MG63 (cell line): ENCODE results near the gene EFS. TPM values are rescaled to one million over a fixed set of nuclear protein-coding genes. Genes with fewer than 3 reads are reported as not detected.
A peak's percentile ranks its signal among the peaks of the same experiment; 100 is the strongest.

Experiments
- DNase-seq: peaks from one replicate; pipeline ENCODE4 v3.0.0-alpha.2; 2020
- H3K27me3 ChIP-seq: fragments of 250-450 bp; sonication (Bioruptor Pico); 2 replicates; pipeline ENCODE4 v1.5.1; 2020; ENCODE audit warnings: mild to moderate bottlenecking, moderate library complexity
- H3K36me3 ChIP-seq: fragments of 250-450 bp; sonication (Bioruptor Pico); 2 replicates; pipeline ENCODE4 v1.5.1; 2020; ENCODE audit warnings: mild to moderate bottlenecking, moderate library complexity
- H3K4me3 ChIP-seq: fragments of 250-450 bp; sonication (Bioruptor Pico); 2 replicates; pipeline ENCODE4 v1.5.1; 2020; ENCODE audit warnings: mild to moderate bottlenecking, moderate library complexity
- H3K9me3 ChIP-seq: fragments of 250-450 bp; sonication (Bioruptor Pico); 2 replicates; pipeline ENCODE4 v1.5.1; 2020; ENCODE audit warnings: mild to moderate bottlenecking, moderate library complexity
- total RNA-seq: library from RNA; depleted of rRNA; stranded (reverse); fragments of >200 nt; shearing (Covaris generic); gene quantifications from 2 replicates; pipeline ENCODE4 v1.2.3, GENCODE V29; 2014; ENCODE audit warnings: low replicate concordance

EFS gene
- total RNA-seq, 1 experiment from 2014 or later: 9.0 TPM

- no peak within 1 kb of the TSS for H3K4me3 ChIP-seq
- DNase-seq: no peak
- no peaks in the 10 kb centered on the region for H3K9me3 ChIP-seq
- no peaks in the 10 kb centered on the region for H3K36me3 ChIP-seq
- H3K27me3 ChIP-seq: no peaks in the 10 kb centered on the region
Measured at GRCh38 chr14:23372509-23372908, 7.5 kb upstream of the EFS start, which contains the start of gene IL25. Gene IL25, plus strand, starts transcription at chr14:23372809.

DNA sequence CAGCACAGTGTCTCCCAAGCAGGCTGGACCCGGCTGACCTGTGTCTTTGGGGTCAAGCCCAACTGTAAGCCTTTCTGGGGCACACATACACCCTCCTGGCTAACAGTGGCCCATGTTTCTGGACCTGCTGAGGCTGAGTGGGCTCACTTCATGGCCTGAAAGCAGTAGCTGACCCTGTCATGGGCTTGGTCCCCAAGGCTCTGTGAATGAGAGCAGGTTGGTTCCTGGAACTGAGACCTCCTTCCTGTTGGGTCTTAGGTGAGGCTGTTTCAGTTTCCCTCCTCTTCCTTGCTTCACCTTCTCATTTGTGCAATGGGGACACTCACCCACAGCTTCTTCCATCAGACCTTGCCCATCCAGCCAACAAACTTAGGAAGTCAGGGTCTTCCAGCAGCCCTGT is 6.9 kb upstream of the EFS start:
- no peaks in the 10 kb centered on the region for H3K27me3 ChIP-seq
- no peak for DNase-seq
- H3K9me3 ChIP-seq: no peaks in the 10 kb centered on the region
- H3K36me3 ChIP-seq: no peaks in the 10 kb centered on the region
- no peak overlapping the region for H3K4me3 ChIP-seq

DNA sequence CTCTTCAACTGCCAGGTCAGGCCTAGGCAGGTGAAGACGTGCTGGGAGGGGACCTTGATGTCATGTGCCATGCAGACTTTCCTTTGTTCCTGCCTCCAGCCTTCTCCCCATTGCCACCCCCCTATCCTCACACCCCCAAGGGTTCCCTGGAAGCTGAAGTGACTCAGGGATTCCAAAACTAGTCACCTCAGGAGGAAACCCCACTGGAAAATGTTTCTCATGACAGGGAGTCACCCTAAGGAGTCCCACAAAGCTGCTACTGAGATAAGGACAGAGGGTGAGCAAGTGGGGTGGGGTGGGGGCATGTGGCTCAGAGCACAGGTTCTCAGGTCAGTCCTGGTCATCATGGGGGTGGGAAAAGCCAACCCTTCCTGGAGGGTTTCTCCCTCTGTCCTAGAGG is 5.2 kb upstream of the EFS start:
- Histone ChIP-seq H3K27me3 (no peaks in the 10 kb centered on the region), H3K4me3 (no peak overlapping the region), H3K36me3 (no peaks in the 10 kb centered on the region), H3K9me3 (no peaks in the 10 kb centered on the region)
- no peak for DNase-seq

- H3K4me3 ChIP-seq: peak overlapping the region; percentile 64
- H3K27me3 ChIP-seq: no peaks in the 10 kb centered on the region
- H3K9me3 ChIP-seq: no peaks in the 10 kb centered on the region
- DNase-seq: peak; percentile 87
- no peaks in the 10 kb centered on the region; the same call in 1 of the 2 replicates for H3K36me3 ChIP-seq
Measured at GRCh38 chr14:23366426-23366921, 1.5 kb upstream of the EFS start.

DNA sequence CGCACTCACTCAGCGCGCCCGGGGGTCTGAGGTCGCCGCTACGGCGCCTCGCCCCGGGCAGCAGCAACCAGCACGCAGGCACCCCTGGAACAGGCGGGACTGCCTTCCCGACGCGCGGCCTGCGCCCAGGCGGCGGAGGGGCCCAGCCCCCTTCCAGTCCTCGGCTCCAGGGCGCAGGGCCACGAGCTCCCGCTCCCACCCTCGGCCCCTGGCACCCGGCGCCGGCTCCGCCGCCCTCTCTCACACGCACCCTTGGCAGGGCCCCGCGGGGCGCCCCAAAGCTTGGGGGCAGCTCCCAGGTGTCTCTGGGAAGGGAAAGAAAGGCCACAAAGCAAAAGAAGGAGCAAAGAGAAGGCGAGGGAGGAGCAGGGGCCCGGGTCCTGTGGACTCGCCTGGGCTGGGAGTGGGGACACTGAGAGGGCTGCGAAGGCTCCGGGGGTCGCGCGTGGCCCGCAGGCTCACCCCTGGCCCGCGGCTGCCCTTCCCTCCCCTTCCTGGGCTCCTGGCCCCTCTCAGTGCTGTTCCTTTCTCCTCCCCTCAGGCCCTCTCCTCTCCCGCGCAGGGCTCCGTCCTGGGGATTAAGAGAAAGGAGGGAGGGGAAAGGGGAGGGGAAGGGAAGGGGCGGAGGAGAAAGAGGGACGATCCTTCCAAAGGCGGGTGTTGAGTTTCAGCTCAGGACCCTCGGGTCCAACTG is 907 bp upstream of the EFS start:
- H3K27me3 ChIP-seq: no peaks in the 10 kb centered on the region
- DNase-seq: peak; percentile 21
- peak overlapping the region; percentile 64 for H3K4me3 ChIP-seq
- H3K36me3 ChIP-seq: no peaks in the 10 kb centered on the region; the same call in none of the 2 replicates
- no peaks in the 10 kb centered on the region for H3K9me3 ChIP-seq

DNA sequence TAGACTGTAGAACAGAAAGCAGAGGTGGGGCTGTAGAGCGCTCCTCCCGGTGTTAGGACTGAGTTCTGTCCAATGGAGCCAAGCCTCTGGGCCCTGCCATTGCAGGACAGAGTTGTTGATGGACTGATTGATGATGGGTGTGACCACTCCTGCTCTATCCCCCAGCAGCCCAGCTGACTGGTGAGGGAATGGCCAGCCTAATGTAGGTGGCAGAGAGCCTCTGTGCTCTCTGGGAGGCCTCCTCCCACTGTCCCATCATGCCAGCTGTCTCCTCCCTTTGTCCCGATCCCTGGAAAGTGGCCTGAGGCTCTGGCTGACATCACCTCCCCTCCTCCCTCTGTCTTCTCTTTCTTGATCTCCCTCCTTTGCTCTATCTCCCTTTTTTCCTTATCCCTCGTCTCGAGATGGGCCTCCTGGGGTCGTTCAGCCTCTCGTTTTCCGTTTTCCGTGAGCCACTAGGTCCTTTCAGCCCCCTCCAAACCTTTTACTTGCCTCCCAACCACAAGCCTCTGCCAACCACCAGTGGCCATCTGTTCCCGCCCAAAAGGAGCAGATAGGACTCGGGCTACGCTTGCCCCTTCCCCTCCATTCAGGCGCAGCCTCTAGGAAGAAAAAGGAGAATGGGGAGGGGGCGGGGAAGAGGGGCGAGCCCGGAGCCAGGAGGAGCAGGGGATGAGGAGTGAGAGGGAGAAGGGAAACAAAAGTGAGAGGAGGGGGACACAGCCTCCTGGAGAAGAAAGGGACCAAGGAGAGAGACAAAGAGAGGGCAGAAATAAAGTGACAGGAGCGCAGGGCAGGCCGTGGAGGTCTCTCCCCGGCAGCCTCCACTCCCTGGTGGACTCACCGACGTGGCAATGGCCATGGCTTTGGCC is 572 bp downstream of the EFS start:
- Histone ChIP-seq H3K4me3 (peak overlapping the region; percentile 64), H3K27me3 (no peaks in the 10 kb centered on the region), H3K36me3 (no peaks in the 10 kb centered on the region; the same call in none of the 2 replicates), H3K9me3 (no peaks in the 10 kb centered on the region)
- peak; percentile 25 for DNase-seq

DNA sequence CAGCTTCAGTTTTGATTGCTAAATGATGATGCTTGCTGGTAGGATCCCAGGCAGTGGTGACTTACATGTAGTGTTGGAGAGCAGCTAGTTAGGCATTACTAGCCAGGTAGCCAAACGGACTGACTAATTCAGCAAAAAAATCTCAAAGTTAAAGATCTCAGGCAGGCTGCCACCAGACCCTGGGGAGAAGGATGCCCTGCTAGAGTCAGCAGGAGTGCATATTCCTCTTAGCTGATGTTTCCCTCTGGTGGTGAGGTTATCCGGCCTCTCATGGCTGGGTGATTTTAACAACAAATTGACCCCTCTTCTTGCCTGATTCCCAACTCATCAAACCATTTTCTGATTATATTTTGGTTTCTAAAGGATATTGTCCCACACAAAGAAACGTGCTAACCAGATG is 2.8 kb downstream of the EFS start:
- DNase-seq: no peak
- no peaks in the 10 kb centered on the region for H3K27me3 ChIP-seq
- H3K9me3 ChIP-seq: no peaks in the 10 kb centered on the region
- peaks cover 2% of the 10 kb centered on the region for H3K36me3 ChIP-seq
- no peak overlapping the region for H3K4me3 ChIP-seq

DNA sequence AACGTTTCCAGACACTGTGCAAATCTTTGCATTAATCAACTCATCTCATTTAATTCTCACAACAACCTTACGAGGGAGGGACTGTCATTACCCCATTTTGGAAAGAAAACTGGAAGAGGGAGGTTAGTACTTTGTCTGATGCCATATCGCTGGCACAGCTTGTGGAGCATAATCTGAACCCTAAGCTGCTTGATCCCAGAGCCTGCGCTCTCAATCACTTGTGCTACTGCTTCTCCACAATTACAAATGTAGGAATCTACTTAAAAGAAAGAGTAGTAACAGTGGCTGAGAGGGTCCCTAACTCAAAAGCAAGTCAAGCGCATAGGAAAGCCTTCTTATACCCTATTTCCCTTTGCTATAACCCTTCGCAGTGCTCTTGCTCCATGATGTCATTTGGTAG is 3.2 kb downstream of the EFS start:
- Histone ChIP-seq H3K27me3 (no peaks in the 10 kb centered on the region), H3K36me3 (peaks cover 2% of the 10 kb centered on the region)
- no peak for DNase-seq

DNA sequence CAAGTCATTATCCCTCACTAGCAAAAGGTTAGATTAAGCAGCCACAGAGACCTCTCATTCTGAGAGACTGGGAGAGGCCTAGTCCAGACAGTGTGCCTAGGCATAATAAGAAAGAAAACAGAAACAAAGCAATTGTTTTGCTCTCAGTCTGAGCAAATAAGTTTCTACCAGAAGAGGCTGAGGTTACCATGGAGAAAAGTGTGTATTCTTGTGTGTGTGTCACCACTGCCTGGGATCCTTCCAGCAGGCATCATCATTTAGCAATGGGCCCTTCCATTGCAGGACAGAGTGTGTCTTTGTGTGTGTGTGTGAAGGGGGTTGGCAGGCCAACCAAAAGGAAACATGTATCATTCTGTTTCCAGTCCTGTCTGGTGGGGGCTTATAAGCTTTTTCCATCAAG is 3.7 kb downstream of the EFS start:
- no peak overlapping the region for H3K4me3 ChIP-seq
- H3K36me3 ChIP-seq: peaks cover 2% of the 10 kb centered on the region
- no peaks in the 10 kb centered on the region for H3K9me3 ChIP-seq
- H3K27me3 ChIP-seq: no peaks in the 10 kb centered on the region
- DNase-seq: no peak

More for the DNA sequence above, 3.2 kb downstream of the EFS start:
- Histone ChIP-seq H3K9me3 (no peaks in the 10 kb centered on the region), H3K4me3 (no peak overlapping the region)

GRCh38 chr14:23360496-23360895 is 4.5 kb downstream of the EFS start:
- Histone ChIP-seq H3K27me3 (no peaks in the 10 kb centered on the region), H3K4me3 (no peak overlapping the region), H3K36me3 (peaks cover 2% of the 10 kb centered on the region), H3K9me3 (no peaks in the 10 kb centered on the region)
- DNase-seq: no peak

DNA sequence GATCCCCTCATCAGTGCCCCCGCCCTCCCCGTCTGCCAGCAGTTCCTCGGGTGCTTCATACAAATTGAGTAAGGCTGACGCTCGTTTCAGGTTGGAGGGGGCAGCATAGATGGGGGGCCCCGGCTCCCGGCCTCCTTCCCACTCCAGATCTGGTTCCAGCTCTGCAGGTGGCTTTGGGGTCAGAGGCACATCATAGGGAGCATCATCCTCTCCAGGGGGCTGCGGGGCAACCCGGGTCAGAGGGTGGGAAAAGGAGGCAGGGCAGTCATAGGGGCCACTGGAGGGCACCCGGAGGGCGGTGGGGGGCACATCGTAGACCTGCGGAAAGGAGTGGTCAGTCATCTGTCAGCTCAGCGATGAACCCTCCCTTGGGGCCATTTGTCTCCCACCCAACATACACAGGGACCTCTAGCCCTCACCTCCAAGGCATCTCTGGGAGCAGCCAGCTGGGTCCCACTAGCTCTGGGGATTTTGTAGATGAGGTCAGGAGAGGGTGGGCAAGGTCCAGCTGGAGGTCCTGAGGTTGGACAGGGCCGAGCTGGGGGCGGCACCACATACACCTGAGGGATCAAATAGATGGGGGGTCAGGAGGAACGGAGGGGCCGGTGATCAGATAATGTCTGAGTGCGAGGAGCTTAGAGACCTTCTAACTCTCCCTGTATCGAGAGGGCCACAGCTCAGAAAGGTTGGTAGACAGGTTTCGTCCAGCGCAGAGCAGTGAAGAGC is 5.1 kb downstream of the EFS start:
- no peaks in the 10 kb centered on the region for H3K9me3 ChIP-seq
- no peak overlapping the region for H3K4me3 ChIP-seq
- no peaks in the 10 kb centered on the region for H3K27me3 ChIP-seq
- no peak for DNase-seq
- peaks cover 2% of the 10 kb centered on the region for H3K36me3 ChIP-seq

DNA sequence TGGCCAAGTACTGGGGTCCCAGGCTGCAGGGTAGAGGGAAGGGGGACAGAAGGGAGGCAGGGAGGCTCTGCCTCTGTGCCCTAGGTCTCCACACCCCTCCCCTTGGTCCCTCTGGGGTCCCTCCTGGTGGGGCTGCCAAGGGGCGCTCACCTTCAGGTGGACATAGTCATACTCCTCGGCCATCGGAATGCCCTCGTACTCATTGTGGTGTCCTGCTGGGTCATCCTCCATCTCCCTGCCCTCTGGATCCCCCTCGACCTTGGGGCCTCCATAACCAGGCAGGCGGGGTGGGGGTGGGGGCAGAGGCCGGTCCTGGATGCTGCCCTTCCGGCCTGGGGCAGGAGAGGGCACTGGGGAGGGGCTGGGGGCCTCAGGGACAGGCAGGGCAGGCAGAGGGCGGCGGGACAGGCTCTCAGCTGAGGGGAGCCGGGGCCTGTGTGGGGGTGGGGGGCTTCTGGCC is 5.8 kb downstream of the EFS start:
- peaks cover 2% of the 10 kb centered on the region for H3K36me3 ChIP-seq
- H3K9me3 ChIP-seq: no peaks in the 10 kb centered on the region
- H3K4me3 ChIP-seq: no peak overlapping the region
- DNase-seq: no peak
- no peaks in the 10 kb centered on the region for H3K27me3 ChIP-seq

DNA sequence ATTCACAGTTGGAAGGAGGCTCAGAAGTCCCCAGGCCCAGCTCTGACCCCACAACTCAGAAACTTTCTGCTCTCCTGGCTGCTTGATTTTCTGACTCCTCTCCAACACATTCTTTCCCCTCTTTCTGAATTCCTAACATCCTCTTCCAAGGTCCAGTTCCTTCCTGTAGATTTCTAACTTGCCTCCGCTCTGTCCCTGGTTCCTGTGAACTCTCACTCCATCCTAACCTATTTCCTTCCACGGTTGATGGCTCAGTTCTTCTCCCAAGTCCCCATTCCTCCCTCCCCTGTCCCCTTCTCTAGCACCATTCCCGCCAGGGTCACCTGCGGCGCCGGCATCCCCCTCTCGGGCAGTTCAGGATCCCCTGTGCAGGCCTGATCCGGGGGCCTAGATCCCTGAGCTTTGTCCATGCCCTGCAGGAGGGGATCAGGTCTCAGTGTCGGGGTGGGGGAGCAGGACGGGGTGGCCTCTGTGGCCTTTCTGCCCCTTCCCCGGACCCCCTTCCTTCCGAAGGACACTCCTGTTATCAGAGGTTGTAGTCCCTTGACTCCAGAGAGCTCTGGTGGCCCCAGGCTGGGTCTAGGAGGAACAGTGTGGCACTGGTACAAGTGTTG is 6.3 kb downstream of the EFS start:
- Histone ChIP-seq H3K9me3 (no peaks in the 10 kb centered on the region), H3K4me3 (no peak overlapping the region), H3K36me3 (peaks cover 2% of the 10 kb centered on the region), H3K27me3 (no peaks in the 10 kb centered on the region)
- DNase-seq: no peak

- H3K36me3 ChIP-seq: peaks cover 2% of the 10 kb centered on the region
- H3K9me3 ChIP-seq: no peaks in the 10 kb centered on the region
- no peaks in the 10 kb centered on the region for H3K27me3 ChIP-seq
- H3K4me3 ChIP-seq: no peak overlapping the region
- DNase-seq: no peak
Measured at GRCh38 chr14:23358042-23358441, 6.9 kb downstream of the EFS start.

DNA sequence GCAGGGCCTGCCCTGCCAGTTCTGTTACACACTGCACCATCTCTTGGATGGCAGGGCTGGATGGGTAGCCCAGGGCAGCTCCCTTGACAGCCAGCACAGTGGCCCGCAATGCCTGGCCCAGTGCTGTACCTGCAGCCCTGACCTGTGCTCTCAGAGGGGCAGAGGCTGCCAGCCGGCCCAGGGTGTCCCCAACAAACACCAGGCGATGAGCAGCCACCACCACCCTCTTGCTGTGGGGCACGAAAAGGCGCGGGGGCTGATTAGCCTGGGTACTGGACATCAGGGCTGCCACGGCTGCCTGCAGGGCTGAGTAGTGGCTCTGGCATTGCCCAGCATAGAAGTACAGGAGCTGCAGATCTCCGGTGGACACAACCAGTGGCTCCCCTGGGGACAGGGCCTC is 7.7 kb downstream of the EFS start:
- no peak for DNase-seq
- H3K4me3 ChIP-seq: no peak overlapping the region
- no peaks in the 10 kb centered on the region for H3K9me3 ChIP-seq
- peaks cover 2% of the 10 kb centered on the region for H3K36me3 ChIP-seq
- H3K27me3 ChIP-seq: no peaks in the 10 kb centered on the region

DNA sequence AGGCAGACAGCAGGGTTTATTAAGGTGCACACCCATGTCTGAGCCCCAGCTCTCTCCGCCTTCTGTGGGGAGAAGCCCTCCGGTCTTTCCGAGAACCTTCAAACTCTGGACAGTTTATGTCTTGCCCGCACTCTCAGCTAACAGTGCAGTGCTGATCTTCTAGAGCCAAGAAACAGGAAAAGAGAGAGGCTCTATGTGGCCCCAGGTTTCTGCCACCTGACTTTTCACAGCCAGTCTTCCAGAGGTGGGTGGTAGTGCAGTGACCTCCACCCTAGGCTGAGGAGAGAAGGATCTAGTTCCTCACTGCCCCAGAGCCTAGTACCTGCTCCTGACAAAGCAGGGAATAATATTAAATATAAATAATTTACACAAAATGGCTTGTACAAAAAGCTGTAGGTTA is 8.3 kb downstream of the EFS start:
- Histone ChIP-seq H3K4me3 (no peak overlapping the region), H3K27me3 (no peaks in the 10 kb centered on the region), H3K36me3 (peaks cover 2% of the 10 kb centered on the region), H3K9me3 (no peaks in the 10 kb centered on the region)
- no peak for DNase-seq
